Measurements from ENCODE around the gene MTHFD1L. TPM values are rescaled to one million over a fixed set of nuclear protein-coding genes. Genes with fewer than 3 reads are reported as not detected.

Gene MTHFD1L
- total and polyA plus RNA-seq, 4 donors: 7.6 to 34.9 (median 11.0) TPM

DNA sequence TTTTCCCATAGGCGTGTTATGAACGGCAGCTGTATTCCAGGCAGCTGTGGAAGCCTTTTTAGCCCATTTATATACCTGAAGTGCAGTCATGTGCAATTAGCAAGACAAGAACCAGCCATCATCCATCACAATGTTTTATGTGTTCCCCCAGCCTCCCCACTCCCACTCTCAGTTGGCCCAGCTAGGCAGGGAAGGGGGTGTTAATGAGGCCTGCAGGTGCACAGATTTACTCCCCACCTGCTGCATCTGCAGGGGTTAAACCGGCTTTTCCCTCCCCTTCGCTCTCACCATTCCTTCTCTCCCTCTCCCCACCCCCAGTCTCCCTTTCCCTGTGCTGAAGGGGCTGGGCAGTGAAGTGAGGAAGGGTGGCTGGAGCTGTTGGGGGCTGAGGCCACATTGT is 224.5 kb downstream of the MTHFD1L start:
- H3K4me3 ChIP-seq: no peak overlapping the region
- TF ChIP-seq CTCF (IDR thresholded peaks at IDR 0.05; ENCODE audit: control extremely low read depth, extremely low read depth): no peak
- no peaks in the 10 kb centered on the region for H3K27me3 ChIP-seq (ENCODE audit: control insufficient read depth in 3 of 3, insufficient read depth in 3 of 3, low read length in 2 of 3)
- H3K9ac ChIP-seq (ENCODE audit: insufficient read depth in 1 of 2, low read length in 2 of 2): no peak overlapping the region
- no peak overlapping the region for H3K27ac ChIP-seq (ENCODE audit: low read depth in 1 of 2, low read length in 1 of 2)
- ATAC-seq (ENCODE audit: insufficient read depth, low FRiP score): no peak
- no peak for DNase-seq
- H3K4me1 ChIP-seq (ENCODE audit: control insufficient read depth in 5 of 5, insufficient read depth in 5 of 5, low read length in 5 of 5): peaks cover 0 to 11% (median 3%) of the 10 kb centered on the region in 5 donors
- H3K9me3 ChIP-seq (ENCODE audit: control insufficient read depth in 4 of 4, insufficient read depth in 3 of 4, low read length in 3 of 4): no peaks in the 10 kb centered on the region
- 92 to 97% methylated on average over 4 of the region's 4 CpGs for WGBS, 2 donors
- H3K36me3 ChIP-seq (ENCODE audit: control insufficient read depth in 4 of 4, insufficient read depth in 4 of 4, low read length in 4 of 4): peaks cover 0 to 6% (median 2%) of the 10 kb centered on the region in 4 donors

GRCh38 chr6:151091571-151091970 is 226.1 kb downstream of the MTHFD1L start:
- no peak overlapping the region for H3K4me3 ChIP-seq
- peaks cover 0 to 20% (median 3%) of the 10 kb centered on the region in 5 donors for H3K4me1 ChIP-seq (ENCODE audit: control insufficient read depth in 5 of 5, insufficient read depth in 5 of 5, low read length in 5 of 5)
- no peak overlapping the region for H3K27ac ChIP-seq (ENCODE audit: low read depth in 1 of 2, low read length in 1 of 2)
- 80 to 87% methylated on average over 4 of the region's 4 CpGs for WGBS, 2 donors
- H3K9ac ChIP-seq (ENCODE audit: insufficient read depth in 1 of 2, low read length in 2 of 2): no peak overlapping the region
- no peak for ATAC-seq (ENCODE audit: insufficient read depth, low FRiP score)
- no peaks in the 10 kb centered on the region for H3K27me3 ChIP-seq (ENCODE audit: control insufficient read depth in 3 of 3, insufficient read depth in 3 of 3, low read length in 2 of 3)
- no peak for DNase-seq
- no peaks in the 10 kb centered on the region for H3K9me3 ChIP-seq (ENCODE audit: control insufficient read depth in 4 of 4, insufficient read depth in 3 of 4, low read length in 3 of 4)
- no peak for TF ChIP-seq CTCF (IDR thresholded peaks at IDR 0.05; ENCODE audit: control extremely low read depth, extremely low read depth)
- H3K36me3 ChIP-seq (ENCODE audit: control insufficient read depth in 4 of 4, insufficient read depth in 4 of 4, low read length in 4 of 4): peaks cover 0 to 9% (median 2%) of the 10 kb centered on the region in 4 donors

DNA sequence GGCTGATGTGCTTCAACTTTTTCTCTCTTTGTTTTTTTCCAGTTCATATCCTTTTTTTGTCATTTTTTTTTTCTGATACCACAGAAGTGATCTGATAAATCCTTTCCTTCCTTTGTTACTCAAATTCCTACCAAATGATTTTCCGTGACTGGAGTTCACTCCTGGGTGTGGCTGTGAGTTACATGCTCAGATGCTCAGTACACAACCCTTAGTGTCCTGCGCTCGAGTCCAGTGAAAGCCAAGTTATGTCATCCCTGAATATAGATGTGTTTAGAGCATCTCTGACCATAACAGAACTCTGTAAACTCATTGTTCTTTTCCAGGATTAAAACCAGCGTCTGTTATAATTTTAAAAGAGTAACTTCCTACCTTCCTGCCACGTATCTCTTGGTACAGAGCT is 227.1 kb downstream of the MTHFD1L start:
- 66 to 76% methylated on average over 5 of the region's 5 CpGs for WGBS, 2 donors
- H3K4me1 ChIP-seq (ENCODE audit: control insufficient read depth in 5 of 5, insufficient read depth in 5 of 5, low read length in 5 of 5): peaks cover 0 to 21% (median 3%) of the 10 kb centered on the region in 5 donors
- H3K9me3 ChIP-seq (ENCODE audit: control insufficient read depth in 4 of 4, insufficient read depth in 3 of 4, low read length in 3 of 4): no peaks in the 10 kb centered on the region
- DNase-seq (no peak), ATAC-seq (ENCODE audit: insufficient read depth, low FRiP score) (no peak)
- no peak for TF ChIP-seq CTCF (IDR thresholded peaks at IDR 0.05; ENCODE audit: control extremely low read depth, extremely low read depth)
- H3K27me3 ChIP-seq (ENCODE audit: control insufficient read depth in 3 of 3, insufficient read depth in 3 of 3, low read length in 2 of 3): no peaks in the 10 kb centered on the region
- peaks cover 0 to 9% (median 2%) of the 10 kb centered on the region in 4 donors for H3K36me3 ChIP-seq (ENCODE audit: control insufficient read depth in 4 of 4, insufficient read depth in 4 of 4, low read length in 4 of 4)
- no peak overlapping the region for H3K9ac ChIP-seq (ENCODE audit: insufficient read depth in 1 of 2, low read length in 2 of 2)
- no peak overlapping the region for H3K4me3 ChIP-seq
- H3K27ac ChIP-seq (ENCODE audit: low read depth in 1 of 2, low read length in 1 of 2): no peak overlapping the region

GRCh38 chr6:151093706-151094105 is 228.2 kb downstream of the MTHFD1L start:
- H3K27me3 ChIP-seq (ENCODE audit: control insufficient read depth in 3 of 3, insufficient read depth in 3 of 3, low read length in 2 of 3): no peaks in the 10 kb centered on the region
- ATAC-seq (ENCODE audit: insufficient read depth, low FRiP score) (no peak), DNase-seq (no peak)
- TF ChIP-seq CTCF (IDR thresholded peaks at IDR 0.05; ENCODE audit: control extremely low read depth, extremely low read depth): no peak
- no peak overlapping the region for H3K27ac ChIP-seq (ENCODE audit: low read depth in 1 of 2, low read length in 1 of 2)
- peaks cover 0 to 13% (median 0%) of the 10 kb centered on the region in 5 donors for H3K4me1 ChIP-seq (ENCODE audit: control insufficient read depth in 5 of 5, insufficient read depth in 5 of 5, low read length in 5 of 5)
- H3K9me3 ChIP-seq (ENCODE audit: control insufficient read depth in 4 of 4, insufficient read depth in 3 of 4, low read length in 3 of 4): no peaks in the 10 kb centered on the region
- WGBS, 2 donors: 85 to 88% methylated on average over 5 of the region's 5 CpGs
- H3K9ac ChIP-seq (ENCODE audit: insufficient read depth in 1 of 2, low read length in 2 of 2): no peak overlapping the region
- H3K4me3 ChIP-seq: no peak overlapping the region
- peaks cover 0 to 9% (median 2%) of the 10 kb centered on the region in 4 donors for H3K36me3 ChIP-seq (ENCODE audit: control insufficient read depth in 4 of 4, insufficient read depth in 4 of 4, low read length in 4 of 4)
